Measurements from ENCODE around the gene RBM47. TPM values are rescaled to one million over a fixed set of nuclear protein-coding genes. Genes with fewer than 3 reads are reported as not detected.

RBM47 gene
- total and polyA plus RNA-seq, 4 donors, result 25.9 to 119 (median 94.0) TPM

DNA sequence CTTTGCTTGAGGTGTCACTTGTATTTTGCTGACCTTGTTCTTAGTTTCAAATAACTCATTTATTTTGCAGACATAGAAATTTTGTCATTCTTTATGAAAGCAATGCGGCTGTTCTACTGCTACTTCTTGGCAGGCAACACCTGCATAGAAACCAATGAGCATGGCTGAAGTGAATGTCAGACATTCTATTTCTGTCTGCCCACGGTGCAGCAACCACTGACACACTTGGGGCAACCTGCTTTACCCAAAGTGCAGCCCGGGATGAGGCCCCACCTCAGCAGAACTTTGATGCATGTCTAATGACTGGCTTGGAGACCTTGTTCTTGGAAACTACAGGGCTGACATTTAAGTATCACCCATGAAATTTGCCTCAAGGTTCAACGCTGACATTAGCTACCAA is 93.6 kb downstream of the RBM47 start:
- no peak overlapping the region for H3K9ac ChIP-seq (ENCODE audit: insufficient read depth in 1 of 2, low read length in 2 of 2)

DNA sequence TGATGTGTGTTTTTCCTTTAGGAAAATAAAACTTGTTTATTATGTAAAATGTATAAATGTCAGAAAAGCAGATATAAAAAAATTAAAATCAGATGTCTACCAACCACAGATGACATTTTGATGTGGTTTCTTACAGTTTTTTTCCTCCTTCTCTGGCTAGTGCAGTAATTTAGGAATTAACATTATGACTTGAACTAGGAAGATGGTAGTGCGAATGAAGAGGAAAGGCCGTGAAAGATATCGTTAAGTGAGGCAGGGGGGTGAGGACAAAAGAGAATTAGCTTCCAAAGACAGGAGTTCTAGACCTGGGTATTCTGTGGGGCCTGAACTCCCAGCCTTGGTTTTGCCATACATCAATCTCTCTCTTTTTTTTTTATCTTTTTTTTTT is 98.0 kb downstream of the RBM47 start:
- TF ChIP-seq, protein P1, sequence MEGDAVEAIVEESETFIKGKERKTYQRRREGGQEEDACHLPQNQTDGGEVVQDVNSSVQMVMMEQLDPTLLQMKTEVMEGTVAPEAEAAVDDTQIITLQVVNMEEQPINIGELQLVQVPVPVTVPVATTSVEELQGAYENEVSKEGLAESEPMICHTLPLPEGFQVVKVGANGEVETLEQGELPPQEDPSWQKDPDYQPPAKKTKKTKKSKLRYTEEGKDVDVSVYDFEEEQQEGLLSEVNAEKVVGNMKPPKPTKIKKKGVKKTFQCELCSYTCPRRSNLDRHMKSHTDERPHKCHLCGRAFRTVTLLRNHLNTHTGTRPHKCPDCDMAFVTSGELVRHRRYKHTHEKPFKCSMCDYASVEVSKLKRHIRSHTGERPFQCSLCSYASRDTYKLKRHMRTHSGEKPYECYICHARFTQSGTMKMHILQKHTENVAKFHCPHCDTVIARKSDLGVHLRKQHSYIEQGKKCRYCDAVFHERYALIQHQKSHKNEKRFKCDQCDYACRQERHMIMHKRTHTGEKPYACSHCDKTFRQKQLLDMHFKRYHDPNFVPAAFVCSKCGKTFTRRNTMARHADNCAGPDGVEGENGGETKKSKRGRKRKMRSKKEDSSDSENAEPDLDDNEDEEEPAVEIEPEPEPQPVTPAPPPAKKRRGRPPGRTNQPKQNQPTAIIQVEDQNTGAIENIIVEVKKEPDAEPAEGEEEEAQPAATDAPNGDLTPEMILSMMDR (IDR thresholded peaks at IDR 0.05; ENCODE audit: control extremely low read depth, extremely low read depth), result no peak
- no peak for ATAC-seq (ENCODE audit: insufficient read depth, low FRiP score)
- H3K27ac ChIP-seq (ENCODE audit: low read depth in 1 of 2, low read length in 1 of 2), result no peak overlapping the region

More for the DNA sequence above, 93.6 kb downstream of the RBM47 start:
- no peak overlapping the region for H3K27ac ChIP-seq (ENCODE audit: low read depth in 1 of 2, low read length in 1 of 2)
- no peaks in the 10 kb centered on the region for H3K9me3 ChIP-seq (ENCODE audit: control insufficient read depth in 4 of 4, insufficient read depth in 3 of 4, low read length in 3 of 4)
- H3K4me1 ChIP-seq (ENCODE audit: control insufficient read depth in 5 of 5, insufficient read depth in 5 of 5, low read length in 5 of 5), result no peaks in the 10 kb centered on the region
- no peak overlapping the region for H3K4me3 ChIP-seq
- ATAC-seq (ENCODE audit: insufficient read depth, low FRiP score), result no peak
- H3K27me3 ChIP-seq (ENCODE audit: control insufficient read depth in 3 of 3, insufficient read depth in 3 of 3, low read length in 2 of 3), result no peaks in the 10 kb centered on the region
- DNase-seq, result no peak
- peaks cover 0 to 3% (median 0%) of the 10 kb centered on the region in 4 donors for H3K36me3 ChIP-seq (ENCODE audit: control insufficient read depth in 4 of 4, insufficient read depth in 4 of 4, low read length in 4 of 4)
- TF ChIP-seq, protein P1 (IDR thresholded peaks at IDR 0.05; ENCODE audit: control extremely low read depth, extremely low read depth), result no peak
- 88 to 94% methylated on average over 4 of the region's 4 CpGs for WGBS, 2 donors

DNA sequence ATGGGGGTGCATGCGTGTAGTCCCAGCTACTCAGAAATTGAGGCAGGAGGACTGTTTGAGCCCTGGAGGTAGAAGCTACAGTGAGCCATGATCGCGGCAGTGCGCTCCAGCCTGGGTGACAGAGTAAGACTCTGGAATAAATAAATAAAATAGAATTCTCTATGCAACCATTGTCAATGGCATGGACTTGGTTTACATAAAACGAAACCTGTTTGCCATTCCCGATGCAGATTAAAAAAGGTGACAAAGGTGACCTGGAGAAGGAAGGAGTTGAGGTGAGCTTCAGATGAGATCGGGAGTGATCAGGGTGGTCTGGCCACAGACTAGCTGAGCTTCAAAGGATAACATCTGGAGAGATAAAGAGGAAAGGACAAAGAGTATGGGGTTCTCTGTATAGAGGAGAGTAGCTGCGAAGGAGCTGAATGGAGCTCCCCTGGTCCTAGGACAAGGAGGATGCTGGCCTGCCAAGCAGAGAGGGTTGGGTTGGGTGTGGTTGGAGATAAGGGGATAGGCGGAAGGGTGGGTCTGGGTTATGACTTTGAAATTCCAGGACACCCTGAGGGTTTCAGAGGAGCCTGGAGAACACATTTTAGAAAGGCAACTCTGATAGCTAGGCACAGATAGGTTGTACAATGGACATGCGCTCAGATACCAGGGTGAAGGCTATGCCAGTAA is 98.6 kb downstream of the RBM47 start:
- Histone ChIP-seq H3K4me1 (ENCODE audit: control insufficient read depth in 5 of 5, insufficient read depth in 5 of 5, low read length in 5 of 5) (peaks cover 0 to under 1% (median 0%) of the 10 kb centered on the region in 5 donors), H3K4me3 (no peak overlapping the region), H3K9ac (ENCODE audit: insufficient read depth in 1 of 2, low read length in 2 of 2) (no peak overlapping the region), H3K36me3 (ENCODE audit: control insufficient read depth in 4 of 4, insufficient read depth in 4 of 4, low read length in 4 of 4) (peaks cover 0 to 3% (median 0%) of the 10 kb centered on the region in 4 donors), H3K27me3 (ENCODE audit: control insufficient read depth in 3 of 3, insufficient read depth in 3 of 3, low read length in 2 of 3) (no peaks in the 10 kb centered on the region), H3K27ac (ENCODE audit: low read depth in 1 of 2, low read length in 1 of 2) (no peak overlapping the region), H3K9me3 (ENCODE audit: control insufficient read depth in 4 of 4, insufficient read depth in 3 of 4, low read length in 3 of 4) (no peaks in the 10 kb centered on the region)
- 89 to 96% methylated on average over 10 of the region's 10 CpGs for WGBS, 2 donors
- TF ChIP-seq, protein P1 (IDR thresholded peaks at IDR 0.05; ENCODE audit: control extremely low read depth, extremely low read depth), result no peak
- peak; percentile 11 for ATAC-seq (ENCODE audit: insufficient read depth, low FRiP score)
- no peak for DNase-seq

More for the DNA sequence above, 98.0 kb downstream of the RBM47 start:
- 94 to 96% methylated on average over 3 of the region's 3 CpGs for WGBS, 2 donors
- no peak for DNase-seq
- Histone ChIP-seq H3K27me3 (ENCODE audit: control insufficient read depth in 3 of 3, insufficient read depth in 3 of 3, low read length in 2 of 3) (no peaks in the 10 kb centered on the region), H3K4me3 (no peak overlapping the region), H3K4me1 (ENCODE audit: control insufficient read depth in 5 of 5, insufficient read depth in 5 of 5, low read length in 5 of 5) (no peaks in the 10 kb centered on the region), H3K9ac (ENCODE audit: insufficient read depth in 1 of 2, low read length in 2 of 2) (no peak overlapping the region), H3K9me3 (ENCODE audit: control insufficient read depth in 4 of 4, insufficient read depth in 3 of 4, low read length in 3 of 4) (no peaks in the 10 kb centered on the region), H3K36me3 (ENCODE audit: control insufficient read depth in 4 of 4, insufficient read depth in 4 of 4, low read length in 4 of 4) (peaks cover 0 to 3% (median 0%) of the 10 kb centered on the region in 4 donors)
